Uterus (tissue), 2 donors: Measurements from ENCODE around the gene CCDC186.

Experiments used
- CTCF ChIP-seq, 4 experiments: fragments of 200-600 bp in 2 of 4; fragments of 450-650 bp in 2 of 4; sonication (generic) in 2 of 4; IDR thresholded peaks; one replicate each; pipeline ENCODE4 v1.5.1; 2016 to 2019; ENCODE audit warnings: antibody characterized with exemption in 4 of 4, mild to moderate bottlenecking in 2 of 4, moderate library complexity in 1 of 4
- POLR2A ChIP-seq, 2 donors: fragments of 450-650 bp; IDR thresholded peaks; one replicate each; pipeline ENCODE4 v1.6.1; 2016; ENCODE audit warnings: antibody characterized with exemption in 2 of 2, mild to moderate bottlenecking in 1 of 2, moderate library complexity in 1 of 2

GRCh38 chr10:114079421-114079820 is 94.6 kb downstream of the CCDC186 start:
- TF ChIP-seq POLR2A (IDR thresholded peaks at IDR 0.05) (no peak), CTCF (IDR thresholded peaks at IDR 0.05) (no peak)
